Omental fat pad (tissue), 4 donors: ENCODE results near the gene TMEM269. TPM values are rescaled to one million over a fixed set of nuclear protein-coding genes. Genes with fewer than 3 reads are reported as not detected.

Source experiments
- ATAC-seq: fragments of 150-250 bp; one replicate; pipeline ENCODE4 v1.9.1; 2016; ENCODE audit warnings: mild to moderate bottlenecking, moderate library complexity; ENCODE audit not compliant: low FRiP score
- DNase-seq: peaks from one replicate; pipeline ENCODE4 v3.0.0-alpha.2; 2019; ENCODE audit warnings: low spot score
- CTCF ChIP-seq, 3 donors: fragments of 450-650 bp; IDR thresholded peaks; one replicate each; pipeline ENCODE4 v1.5.1; 2016 to 2017; ENCODE audit warnings: antibody characterized with exemption in 3 of 3, mild to moderate bottlenecking in 3 of 3, moderate library complexity in 2 of 3
- total RNA-seq, 4 donors: library from RNA; depleted of rRNA; stranded (reverse); fragments of >200 nt; gene quantifications; one replicate each; pipeline ENCODE4 v1.1.0, GENCODE V29; 2016

Gene TMEM269
- total RNA-seq, 4 donors from 2014 or later: 0.46 TPM; not detected in 3

- no peak for TF ChIP-seq CTCF (IDR thresholded peaks at IDR 0.05)
- DNase-seq: no peak
- ATAC-seq: no peak
Measured at GRCh38 chr1:42841440-42842147, 56.8 kb downstream of the TMEM269 start.

DNA sequence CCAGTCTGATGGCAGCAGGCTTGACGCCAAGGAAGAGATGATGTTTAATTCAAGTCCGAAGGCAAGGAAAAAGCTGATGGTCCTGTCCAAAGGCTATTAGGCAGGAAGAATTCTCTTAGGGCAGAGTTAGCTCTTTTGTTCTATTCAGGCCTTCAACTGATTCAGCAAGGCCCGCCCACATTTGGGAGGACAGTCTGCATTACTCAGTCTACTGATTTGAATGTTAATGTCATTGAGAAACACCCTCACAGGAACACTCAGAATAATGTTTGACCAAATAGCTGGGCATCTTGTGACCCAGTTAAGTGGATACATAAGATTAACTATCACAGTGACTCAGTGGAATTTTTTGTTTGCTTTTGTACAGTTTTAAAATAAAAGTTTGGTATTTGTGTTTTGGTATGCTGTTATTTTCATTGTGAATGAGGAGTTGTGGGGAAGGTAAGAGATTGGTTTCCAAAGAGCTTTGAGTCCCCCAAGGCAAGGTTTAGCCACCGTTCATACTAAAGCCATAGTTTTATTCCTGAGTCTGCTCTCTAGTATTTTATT, 59.9 kb downstream of the TMEM269 start:
- no peak for ATAC-seq
- no peak for TF ChIP-seq CTCF (IDR thresholded peaks at IDR 0.05)

DNA sequence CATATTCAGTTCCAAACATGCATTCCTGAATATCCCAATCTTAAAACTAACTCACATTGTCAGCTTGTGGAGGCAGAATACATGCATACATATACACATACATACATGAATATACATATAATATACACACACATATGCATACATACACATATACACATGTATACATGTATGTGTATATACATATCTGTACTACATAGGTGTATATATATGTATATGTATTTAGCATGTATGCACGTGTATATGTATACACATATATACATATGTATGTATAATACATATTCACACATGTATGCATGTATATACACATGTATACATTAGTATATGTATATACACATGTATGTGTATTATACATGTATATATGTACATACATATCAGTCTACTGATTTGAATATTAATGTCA, 60.4 kb downstream of the TMEM269 start:
- DNase-seq: no peak
- TF ChIP-seq CTCF (IDR thresholded peaks at IDR 0.05): no peak
- no peak for ATAC-seq

More for the DNA sequence above, 59.9 kb downstream of the TMEM269 start:
- no peak for DNase-seq

- ATAC-seq (peak; percentile 1), DNase-seq (no peak)
- TF ChIP-seq CTCF (IDR thresholded peaks at IDR 0.05): no peak
Measured at GRCh38 chr1:42845866-42846256, 61.1 kb downstream of the TMEM269 start.

GRCh38 chr1:42846257-42847110, 61.7 kb downstream of the TMEM269 start, which contains the start of gene ZNF691:
Gene ZNF691, plus strand, starts transcription at chr1:42846613. Its CDS starts 3,046 bp downstream, at chr1:42849659.
- DNase-seq (peak; percentile 71), ATAC-seq (peak; percentile 99)
- TF ChIP-seq CTCF (IDR thresholded peaks at IDR 0.05): no peak

- DNase-seq (no peak), ATAC-seq (no peak)
- no peak for TF ChIP-seq CTCF (IDR thresholded peaks at IDR 0.05)
Measured at GRCh38 chr1:42847111-42847595, 62.4 kb downstream of the TMEM269 start.
